ENCODE results near the gene CDH13.

CDH13 gene

DNA sequence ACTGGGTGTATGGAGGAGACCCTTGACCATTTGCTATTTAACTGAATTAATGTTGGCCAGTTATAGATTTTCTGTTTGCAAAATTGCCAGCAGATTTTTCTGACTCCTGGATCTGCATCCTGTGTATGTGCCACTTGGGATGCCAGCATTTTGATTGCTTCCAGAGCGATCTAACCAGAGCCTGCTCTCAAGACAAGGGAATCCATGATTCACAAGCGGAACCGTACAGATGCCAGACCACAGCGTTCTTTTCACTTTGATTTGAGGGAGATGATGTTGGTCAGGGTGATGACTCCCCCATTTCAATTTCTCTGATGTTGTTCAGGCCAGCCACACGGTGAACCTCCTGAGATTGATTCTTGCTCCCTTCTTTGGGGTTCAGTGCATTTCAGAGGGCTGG lies 228.7 kb downstream of the CDH13 start:
- DNase-seq: no peak

DNA sequence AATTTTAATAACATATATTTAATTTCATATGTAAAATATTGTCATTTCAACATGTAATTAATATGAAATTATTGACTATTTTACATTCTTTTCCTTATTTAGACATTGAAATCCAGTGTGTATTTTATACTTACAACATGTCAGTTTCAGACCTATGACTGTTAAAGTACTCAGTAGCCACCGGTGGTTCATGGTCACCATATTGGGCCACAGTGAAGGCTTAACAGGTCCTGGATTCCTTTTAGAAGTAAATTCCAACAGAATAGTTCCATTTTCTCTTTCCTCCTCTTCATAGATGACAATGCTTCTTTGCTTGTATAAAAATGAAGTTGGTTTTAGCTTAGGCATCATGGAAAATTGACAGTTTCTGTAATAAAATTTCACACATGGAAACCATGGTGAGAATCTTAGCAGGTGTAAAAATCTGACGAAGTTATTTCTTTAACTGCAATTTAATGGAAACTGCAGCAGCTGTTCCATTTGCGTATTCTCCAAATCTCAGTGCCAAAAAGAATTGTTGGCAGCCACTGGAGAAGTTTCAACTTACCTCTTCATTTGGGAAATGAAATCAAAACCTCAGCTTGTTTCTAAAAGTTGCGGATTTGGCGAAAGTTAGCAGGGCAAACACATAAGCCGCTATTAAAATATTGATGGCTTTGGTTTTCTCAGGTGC lies 231.1 kb downstream of the CDH13 start:
- DNase-seq: no peak

DNA sequence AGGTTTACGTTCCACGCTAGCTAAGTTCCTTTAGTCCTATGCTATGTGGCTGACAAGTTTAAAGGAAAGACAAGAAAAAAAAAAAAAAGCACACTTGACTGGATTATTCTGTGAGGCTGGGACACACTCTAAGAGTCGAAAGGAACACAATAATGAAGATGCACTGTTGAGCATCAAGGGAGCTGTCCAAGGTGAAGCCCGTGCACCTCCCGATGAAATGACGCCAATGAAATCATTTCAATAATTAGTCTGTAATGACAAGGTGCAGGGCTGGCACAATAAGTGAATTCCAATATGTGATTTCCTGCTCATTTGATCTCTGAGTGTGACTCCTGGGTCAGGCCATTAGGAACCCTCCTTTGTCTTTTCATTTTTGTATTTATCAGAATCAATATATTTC lies 232.9 kb downstream of the CDH13 start:
- DNase-seq: no peak

DNA sequence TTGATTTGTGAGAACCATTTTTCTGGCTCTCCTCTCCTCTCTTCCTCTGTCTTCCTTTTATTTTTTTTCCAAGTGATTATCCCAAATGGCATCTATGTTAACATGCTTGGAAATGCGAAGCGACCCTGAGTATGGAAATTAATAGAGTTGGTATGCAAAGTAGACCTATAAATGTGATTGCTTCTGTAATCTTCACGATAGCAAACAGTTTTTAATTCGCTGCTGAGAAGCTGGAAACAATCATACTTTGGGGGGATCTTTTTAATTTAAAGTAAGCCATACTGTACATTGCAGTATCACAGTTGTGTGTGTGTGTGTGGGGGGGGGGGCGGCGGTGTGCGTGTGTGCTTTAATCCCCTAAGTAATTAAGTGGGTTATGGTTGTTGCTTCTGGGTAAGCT lies 233.3 kb downstream of the CDH13 start:
- DNase-seq: no peak

DNA sequence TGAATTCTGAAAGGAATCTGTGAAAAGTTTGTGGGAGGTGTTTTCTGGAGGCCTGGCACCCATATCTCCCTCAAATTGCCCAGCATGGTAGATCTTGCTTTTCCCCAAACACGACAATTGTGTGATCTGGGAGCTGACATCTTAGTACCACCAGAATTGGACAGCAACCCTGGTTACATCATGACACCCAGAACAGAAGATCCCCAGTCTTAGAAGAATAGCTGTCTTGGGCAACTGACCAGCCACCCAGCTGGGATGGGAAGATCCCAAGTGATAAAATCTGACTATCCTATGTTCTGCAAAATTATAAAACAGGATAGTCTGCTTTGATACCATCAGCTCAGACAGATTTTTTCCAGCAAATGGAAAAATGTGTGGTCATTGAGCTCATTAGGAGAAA lies 235.3 kb downstream of the CDH13 start:
- no peak for DNase-seq

DNA sequence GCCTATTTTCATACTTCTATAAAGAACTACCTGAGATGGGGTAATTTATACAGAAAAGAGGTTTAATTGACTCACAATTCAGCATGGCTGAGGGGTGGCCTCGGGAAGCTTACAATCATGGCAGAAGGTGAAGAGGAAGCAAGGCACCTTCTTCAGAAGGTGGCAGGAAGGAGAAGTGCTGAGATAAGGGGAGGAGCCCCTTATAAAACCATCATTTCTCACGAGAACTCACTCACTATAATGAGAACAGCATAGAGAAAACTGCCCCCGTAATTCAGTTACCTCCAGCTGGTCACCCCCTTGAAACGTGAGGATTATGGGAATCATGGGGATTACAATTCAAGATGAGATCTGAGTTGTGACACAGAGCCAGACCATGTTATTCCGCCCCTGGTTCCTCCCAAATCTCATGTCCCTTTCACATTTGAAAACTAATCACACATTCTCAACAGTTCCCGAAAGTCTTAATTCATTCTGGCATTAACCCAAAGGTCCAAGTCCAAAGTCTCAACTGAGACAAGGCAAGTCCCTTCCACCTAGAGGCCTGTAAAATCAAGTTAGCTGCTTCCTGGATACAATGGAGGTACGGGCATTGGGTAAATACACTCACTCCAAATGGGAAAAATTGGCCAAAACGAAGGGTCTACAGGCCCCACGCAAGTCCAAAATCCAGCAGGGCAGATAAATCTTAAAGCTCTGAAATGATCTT lies 237.7 kb downstream of the CDH13 start:
- no peak for DNase-seq

DNA sequence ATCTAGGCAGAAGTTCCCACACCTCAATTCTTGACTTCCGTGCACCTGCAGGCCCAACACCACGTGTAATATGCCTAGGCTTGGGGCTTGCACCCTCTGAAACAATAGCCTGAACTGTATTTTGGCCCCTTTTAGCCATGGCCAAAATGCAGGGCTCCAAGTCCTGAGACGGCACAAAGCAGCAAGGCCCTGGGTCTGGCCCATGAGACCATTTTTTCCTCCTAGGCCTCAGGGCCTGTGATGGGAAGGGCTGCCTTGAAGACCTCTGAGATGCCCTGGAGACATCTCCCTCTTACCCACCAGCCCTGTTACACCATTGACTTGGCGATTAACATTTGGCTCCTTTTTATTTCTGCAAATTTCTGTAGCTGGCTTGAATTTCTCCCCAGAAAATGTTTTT lies 238.6 kb downstream of the CDH13 start:
- DNase-seq: no peak

DNA sequence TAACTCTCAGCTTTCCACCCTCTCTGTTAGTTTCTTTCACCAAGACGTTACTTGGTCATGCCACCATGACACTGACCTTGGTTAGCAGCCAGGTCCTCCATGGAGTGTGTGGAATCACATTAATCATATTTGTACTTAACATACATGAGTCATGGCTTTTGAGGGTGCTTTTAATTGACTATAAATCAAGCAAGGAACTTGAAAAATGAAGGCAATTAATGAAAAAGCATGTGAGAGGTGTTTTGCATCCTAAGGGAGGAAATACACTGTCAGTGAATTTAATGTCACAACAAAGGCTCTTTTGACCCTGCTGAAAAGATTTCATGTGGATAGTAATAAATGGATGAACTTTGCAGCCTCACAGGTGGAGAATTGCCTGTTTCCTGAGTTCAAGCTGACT lies 240.7 kb downstream of the CDH13 start:
- no peak for DNase-seq

DNA sequence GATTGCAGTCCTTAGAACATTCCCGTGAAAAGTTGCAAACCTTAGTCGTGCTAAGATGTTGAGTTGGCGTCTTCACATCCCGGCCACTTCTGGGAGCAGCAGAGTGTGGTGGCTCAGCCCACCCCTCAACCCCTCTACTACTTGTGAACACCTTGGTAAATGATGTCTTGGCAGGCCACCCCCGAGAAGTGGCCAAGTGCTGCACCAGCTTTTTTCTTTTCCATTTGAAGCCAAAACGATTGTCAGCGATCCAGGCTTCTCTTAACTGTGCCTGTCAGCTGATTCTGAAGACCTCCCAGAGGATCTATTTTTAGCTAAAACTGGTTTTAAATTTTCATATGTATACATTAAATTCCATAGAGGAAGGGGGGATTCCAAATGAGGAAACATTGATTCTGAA lies 247.5 kb downstream of the CDH13 start:
- no peak for DNase-seq

DNA sequence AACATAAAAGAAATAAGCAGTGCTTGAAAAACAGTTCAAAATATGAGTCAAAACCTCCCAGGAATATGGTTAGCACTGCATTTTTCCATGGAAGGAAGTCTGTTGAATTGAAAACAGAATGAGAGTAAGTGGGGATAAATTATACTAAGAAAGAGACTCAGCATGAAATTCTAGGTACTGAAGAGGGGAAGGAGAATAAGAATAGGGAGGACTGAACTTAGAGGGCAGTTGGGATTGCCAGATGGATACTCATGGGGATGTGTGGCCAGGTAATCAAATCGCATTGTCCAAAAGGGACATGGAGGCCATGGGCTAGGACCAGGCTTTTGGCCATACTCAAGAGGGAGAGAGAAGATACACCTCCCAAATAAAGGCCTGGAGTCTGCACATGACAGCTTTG lies 247.9 kb downstream of the CDH13 start:
- DNase-seq: no peak

DNA sequence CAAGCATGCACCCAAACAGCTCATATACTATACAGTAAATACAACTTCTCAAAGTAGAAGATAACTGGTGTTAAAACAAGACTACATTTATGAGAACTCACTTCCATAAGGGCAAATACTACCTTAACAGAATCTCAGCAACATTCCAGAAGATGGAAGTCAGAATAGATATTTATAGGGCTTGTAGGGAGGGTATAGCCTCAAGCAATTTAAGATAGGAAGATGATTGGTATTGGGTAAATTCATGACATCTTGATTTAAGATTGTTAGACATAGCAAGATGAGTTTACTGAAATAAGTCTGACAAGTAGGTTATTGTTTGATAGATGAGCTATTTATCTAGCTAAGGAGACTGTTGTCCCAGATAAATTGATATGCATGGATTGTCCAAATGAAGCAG lies 250.2 kb downstream of the CDH13 start:
- DNase-seq: no peak

DNA sequence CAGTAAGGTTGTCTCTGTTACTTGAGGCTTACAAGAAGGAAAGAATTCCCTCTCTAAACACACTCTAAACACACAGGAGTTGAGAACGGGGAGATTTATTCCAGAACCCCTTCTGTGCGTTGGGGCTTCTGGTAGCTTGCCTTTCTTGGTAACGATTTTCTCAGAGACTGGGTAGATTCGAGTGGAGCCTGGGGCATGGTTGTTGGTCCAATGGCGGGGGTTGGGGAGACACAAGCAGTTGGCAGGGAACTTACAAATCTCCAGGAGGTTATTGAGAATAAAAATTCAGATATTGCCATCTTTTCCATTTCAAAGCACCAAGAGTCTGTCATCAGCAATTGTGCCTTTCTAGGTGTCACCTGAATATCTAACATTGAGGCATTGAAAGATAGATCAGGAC lies 251.7 kb downstream of the CDH13 start:
- DNase-seq: no peak

DNA sequence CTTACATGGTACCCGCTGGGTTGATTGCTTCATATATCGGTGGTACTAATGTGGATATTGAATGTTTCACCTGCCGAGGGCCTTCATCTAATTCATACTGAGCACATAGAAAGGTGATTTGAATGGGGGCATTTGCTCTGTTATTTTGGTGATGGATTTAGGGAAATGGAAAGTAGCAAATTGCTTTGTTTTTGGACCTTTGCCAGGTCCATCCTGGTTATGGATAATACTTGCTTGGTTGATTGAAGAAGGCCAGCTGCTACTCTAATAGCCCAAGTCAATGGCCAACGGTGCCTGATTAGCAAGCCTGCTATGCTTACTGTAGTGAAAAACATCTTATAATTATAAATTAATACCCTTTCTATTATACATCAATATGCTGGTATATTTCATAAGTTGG lies 253.6 kb downstream of the CDH13 start:
- DNase-seq: no peak

DNA sequence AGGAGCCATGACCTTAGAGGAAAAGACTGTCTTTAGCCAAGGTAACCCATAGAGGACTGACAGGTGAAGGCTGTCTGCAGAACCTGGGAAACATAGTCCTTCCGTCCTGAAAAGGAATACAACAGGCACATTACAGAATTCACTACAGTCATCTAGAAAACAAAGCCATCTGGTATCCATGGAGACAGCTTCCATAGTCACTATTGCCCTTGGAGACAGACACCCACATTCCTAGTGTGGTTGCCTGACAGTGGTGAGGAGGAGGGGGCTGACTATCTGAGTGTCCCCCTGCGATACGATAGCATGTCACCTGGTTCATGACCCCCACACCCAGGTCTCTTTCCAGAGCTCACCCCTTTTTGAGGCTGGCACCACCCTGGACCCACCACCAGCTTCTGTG lies 254.7 kb downstream of the CDH13 start:
- DNase-seq: no peak

DNA sequence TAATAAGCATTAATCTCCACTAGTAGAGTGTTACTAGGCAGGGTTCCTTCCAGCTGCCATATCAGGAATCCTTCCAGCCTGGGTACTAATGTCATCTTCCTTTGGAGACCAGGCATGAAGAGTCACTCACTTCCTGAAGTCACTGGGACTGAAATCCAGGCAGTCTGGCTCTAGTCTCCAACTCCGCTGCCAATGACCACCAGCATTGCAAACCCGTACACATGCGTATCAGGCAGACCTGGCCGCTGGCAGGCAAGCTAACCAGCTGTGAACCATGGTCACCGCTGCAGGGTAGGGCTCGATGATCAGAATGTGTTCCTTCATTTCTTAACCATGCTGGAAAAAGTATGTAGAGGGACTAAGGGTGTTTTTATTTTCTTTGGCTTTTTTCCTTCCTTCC lies 255.5 kb downstream of the CDH13 start:
- no peak for DNase-seq

DNA sequence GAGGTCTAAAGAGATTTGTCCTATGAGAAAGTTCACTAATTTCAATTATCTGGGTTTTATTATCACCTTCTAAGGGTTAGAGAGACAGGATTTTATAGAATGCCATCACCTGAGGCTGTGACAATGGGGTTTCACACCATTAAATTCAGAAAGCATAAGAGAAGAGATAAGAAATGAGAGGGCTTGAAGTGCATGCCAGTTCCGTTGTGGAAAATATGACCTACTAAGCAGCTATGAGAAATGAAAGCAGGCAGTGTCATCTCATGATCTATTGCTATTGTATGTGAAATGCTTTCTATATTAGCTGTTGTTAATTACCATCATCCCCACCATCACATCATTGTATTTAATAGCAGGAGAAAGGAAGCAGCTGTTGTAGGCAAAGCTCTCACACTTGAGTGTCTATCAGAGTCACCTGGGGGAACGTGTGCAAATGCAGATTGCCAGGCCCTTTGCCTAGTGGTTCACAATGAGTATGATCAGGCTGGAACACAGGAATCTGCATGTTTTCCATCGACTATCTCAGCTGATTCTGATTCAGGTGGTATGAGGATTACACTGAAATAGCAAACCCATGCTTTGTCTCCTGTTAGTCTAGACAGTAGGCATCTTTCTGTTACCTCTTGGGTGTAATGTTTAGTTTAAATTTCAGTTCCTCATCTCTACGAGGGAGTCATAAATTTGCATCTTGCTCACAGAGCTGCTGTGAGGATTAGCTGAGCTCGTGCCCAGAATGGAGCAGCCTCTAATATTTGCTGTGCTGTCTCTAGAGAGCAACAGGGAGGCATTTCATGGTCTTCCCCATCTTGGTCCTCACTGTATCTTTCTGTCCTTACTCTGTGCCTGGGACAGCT lies 256.4 kb downstream of the CDH13 start:
- no peak for DNase-seq

DNA sequence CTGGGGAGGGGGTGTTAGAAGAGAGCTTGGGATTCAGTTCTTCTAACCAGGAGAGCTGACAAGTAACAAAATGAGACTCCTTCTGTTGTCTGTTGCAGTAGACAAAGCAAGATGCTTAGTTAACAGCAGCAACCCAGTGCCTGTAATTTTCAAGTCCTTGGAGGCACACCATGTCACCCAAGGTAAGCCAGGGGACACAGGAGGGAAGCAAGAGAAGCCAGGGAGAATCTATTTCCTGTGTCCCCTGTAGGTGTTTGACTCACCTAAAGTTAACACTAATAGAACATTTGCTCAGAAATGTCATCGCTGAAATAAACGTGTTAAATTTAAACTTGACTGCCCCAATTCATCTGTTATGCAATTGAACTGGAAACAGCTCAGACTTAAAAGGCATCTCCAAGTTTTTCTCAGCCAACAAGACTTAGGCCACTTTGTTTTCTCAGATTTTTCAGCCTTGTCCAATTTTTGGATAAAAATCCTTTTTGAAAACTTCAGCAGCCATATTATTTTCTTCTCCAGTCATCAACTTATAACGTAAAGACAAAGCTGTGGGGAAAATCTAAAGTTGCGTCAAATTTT lies 257.6 kb downstream of the CDH13 start:
- no peak for DNase-seq

DNA sequence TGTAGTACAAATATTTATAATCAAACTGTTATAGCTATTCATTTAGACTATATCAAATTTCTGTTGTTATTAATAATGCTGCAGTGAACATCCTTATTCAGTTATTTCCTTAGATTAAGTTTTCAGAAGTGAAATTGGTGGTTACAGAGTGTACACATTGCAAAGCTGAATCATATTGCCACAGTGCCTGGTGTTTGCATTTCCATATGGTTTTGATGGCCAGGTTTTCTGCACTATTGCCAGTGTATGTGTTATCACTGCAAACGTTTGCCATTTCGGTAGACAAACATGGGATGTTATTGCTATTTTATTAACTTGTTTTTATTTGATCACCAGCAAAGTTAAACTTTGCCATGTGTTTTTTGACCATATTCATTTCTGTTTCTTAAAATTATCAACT lies 259.4 kb downstream of the CDH13 start:
- DNase-seq: no peak

DNA sequence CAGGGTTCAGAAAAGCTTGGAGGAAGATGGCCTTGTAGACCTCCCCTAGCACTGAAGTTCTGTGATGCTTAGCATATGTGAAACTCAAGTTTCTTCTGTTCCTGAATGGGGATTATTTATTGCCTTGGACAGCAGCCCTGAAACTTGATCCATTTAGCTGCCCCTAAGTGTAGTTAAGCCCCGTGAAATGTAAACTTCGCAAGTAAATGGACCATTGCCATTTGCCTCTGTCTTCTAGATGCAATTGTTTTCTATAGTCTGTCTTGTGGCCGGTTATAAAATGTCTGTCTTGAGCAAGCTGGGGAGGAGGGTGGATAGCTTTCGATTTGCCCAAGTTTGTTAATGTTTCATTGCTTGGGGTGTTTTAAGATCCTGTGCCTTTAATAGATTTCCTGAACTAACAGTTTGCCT lies 261.8 kb downstream of the CDH13 start:
- DNase-seq: no peak

DNA sequence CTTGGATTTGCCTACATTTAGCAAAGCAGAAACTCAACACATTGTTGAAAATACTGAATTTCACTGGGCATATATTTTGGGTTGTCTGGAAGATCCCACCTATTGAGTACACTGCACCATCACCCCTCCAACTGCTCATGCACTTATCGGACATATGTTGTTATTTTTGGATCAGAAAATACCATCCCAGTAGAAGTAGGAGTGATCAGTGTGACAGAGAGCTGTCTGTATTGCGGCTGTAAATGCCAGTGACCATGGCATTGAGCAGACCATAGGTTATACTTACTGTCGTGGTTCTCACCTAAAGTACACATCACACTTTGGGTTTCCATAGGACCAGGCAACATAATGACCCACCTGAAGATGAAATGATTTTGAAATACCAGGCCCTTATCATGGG lies 264.7 kb downstream of the CDH13 start:
- DNase-seq: no peak

DNA sequence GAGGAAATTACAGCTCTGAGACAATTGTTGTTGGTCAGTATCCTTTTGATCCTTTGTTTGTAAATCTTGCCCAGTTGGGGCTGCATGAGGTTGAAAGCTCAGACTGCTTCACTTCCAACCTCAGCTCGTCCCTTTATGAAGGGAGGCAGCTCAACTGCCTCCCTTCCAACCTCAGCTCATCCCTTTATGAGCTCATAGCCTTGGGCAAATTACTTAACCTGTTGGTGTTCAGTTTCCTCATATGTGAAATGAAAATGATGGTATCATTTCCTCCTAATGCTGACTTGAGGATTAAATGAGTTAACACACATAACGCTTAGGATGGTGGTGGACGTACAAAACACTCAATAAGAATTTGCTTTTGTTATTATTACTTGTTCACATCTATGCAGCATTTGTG lies 265.1 kb downstream of the CDH13 start:
- no peak for DNase-seq

DNA sequence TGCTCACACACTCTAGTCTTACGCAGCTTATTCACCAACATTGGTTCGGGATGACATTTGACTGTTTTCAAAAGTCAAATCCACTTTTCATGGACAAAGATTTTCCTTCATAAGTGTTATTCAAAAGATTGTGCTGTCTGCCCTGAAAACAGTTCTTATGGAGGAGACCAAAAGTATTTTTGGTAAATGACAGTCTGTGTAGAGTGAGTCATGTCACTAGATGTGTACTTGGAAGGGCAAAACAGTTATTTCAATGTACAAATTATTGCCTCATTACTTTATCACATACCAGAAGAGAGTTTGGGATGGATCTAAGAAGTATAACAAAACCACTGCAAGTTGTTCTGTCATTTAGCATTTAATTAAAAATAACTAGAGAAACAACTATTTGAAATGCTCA lies 265.6 kb downstream of the CDH13 start:
- no peak for DNase-seq

DNA sequence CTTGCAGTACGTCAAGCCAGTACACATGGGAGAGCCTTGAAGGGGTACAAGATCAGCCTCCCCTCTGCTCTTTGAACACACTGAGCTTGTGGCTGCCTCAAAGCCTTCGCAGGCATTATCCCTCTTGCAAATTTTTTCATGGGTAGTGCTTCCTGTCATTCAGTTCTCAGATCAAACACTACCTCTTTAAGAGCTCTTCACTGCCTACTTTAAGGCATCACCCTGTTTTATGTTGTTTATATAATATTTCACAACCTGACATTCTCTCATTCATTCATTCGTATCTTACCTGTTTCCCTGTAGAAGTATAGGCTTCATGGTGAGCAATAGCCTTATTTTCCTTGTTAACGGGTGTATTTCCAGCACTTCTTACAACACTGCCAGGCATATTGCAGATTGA lies 269.1 kb downstream of the CDH13 start:
- no peak for DNase-seq

DNA sequence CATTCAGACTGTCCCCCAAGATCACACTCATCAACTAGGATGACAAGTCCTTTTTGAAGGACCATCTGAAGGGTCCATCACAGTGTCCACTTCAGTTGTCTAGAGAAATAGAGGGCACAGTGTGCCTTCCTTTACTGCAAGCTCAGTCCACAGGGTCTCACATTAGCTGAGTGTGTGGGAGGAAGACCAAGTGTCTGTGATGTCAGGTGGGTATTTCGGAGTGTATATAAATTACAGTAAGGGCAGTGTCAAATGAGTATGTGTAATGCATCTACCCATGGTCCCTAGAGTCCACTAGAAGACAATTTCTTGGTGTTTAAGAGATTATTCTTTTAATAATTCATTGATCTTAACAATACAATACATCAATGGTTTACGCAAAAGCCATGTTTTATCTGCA lies 272.2 kb downstream of the CDH13 start:
- DNase-seq: no peak

All from activated effector memory CD4-positive, alpha-beta T cell treated with Interleukin-2 at 50 U/mL for 16 hours (primary cell).